ENCODE measurements around the gene COMMD7.

- no peak for TF ChIP-seq EZH2 (IDR thresholded peaks at IDR 0.05)
- no peak for TF ChIP-seq CTCF (IDR thresholded peaks at IDR 0.05 in 2 of 3, conservative IDR thresholded peaks at IDR 0.05 in 1 of 3; ENCODE audit: borderline replicate concordance in 1 of 3, insufficient read depth in 1 of 3, low read depth in 2 of 3, low read length in 2 of 3)
- TF ChIP-seq YY1 (IDR thresholded peaks at IDR 0.05; ENCODE audit: extremely low read depth, insufficient replicate concordance, low read depth, low read length) = no peak
- no peak for TF ChIP-seq POLR2AphosphoS5 (IDR thresholded peaks at IDR 0.05; ENCODE audit: low read depth, low read length)
- TF ChIP-seq POLR2A (IDR thresholded peaks at IDR 0.05; ENCODE audit: borderline replicate concordance, extremely low read depth, insufficient read depth, insufficient read length) = no peak
- TF ChIP-seq EZH2phosphoT487 (IDR thresholded peaks at IDR 0.05; ENCODE audit: borderline replicate concordance) = no peak
- TF ChIP-seq RAD21 (IDR thresholded peaks at IDR 0.05; ENCODE audit: low read depth) = no peak
- TF ChIP-seq REST (IDR thresholded peaks at IDR 0.05; ENCODE audit: low read depth) = no peak
These were observed 57.4 kb downstream of the COMMD7 start for GRCh38 chr20:32685541-32686529.

All from HCT116 (cell line).